HG02763 (cell line): ENCODE results near the gene ZBTB42.
"Not testable (repeated sequence)": the region's sequence is repeated elsewhere in the genome, so short reads cannot be mapped to it uniquely, and the experiment has no call there.

Experiments
- ATAC-seq: cut with Tn5 transposase; IDR thresholded peaks from one replicate; pipeline ENCODE4 v1.9.1; 2021; ENCODE audit warnings: mild to moderate bottlenecking, moderate library complexity; ENCODE audit not compliant: unreplicated experiment

Gene ZBTB42

GRCh38 chr14:104830781-104831180, 29.9 kb downstream of the ZBTB42 start:
- no peak for ATAC-seq

- ATAC-seq: not testable (repeated sequence)
These were observed 35.5 kb downstream of the ZBTB42 start for GRCh38 chr14:104836171-104836935.

GRCh38 chr14:104841730-104842129, 40.8 kb downstream of the ZBTB42 start:
- ATAC-seq: no peak

- no peak for ATAC-seq
These were observed 42.1 kb downstream of the ZBTB42 start for GRCh38 chr14:104843006-104843405.

- ATAC-seq: no peak
These were observed 42.8 kb downstream of the ZBTB42 start for GRCh38 chr14:104843442-104844305.

GRCh38 chr14:104844306-104845032, 43.6 kb downstream of the ZBTB42 start:
- no peak for ATAC-seq

- no peak for ATAC-seq
These were observed 44.2 kb downstream of the ZBTB42 start for GRCh38 chr14:104845033-104845666.

GRCh38 chr14:104845834-104846441, 45.0 kb downstream of the ZBTB42 start:
- ATAC-seq: no peak

- no peak for ATAC-seq
These were observed 51.4 kb downstream of the ZBTB42 start for GRCh38 chr14:104852280-104852663.
